GM21381 (cell line): ENCODE measurements around the gene PECR.
A peak's percentile ranks its signal among the peaks of the same experiment; 100 is the strongest.

Source experiments
- ATAC-seq: cut with Tn5 transposase; IDR thresholded peaks from one replicate; pipeline ENCODE4 v1.9.1; 2021; ENCODE audit warnings: mild to moderate bottlenecking, moderate library complexity; ENCODE audit not compliant: unreplicated experiment

Gene PECR

GRCh38 chr2:216072473-216072872 lies 9.1 kb downstream of the PECR start:
- no peak for ATAC-seq

- ATAC-seq, result no peak
Measured at GRCh38 chr2:216071111-216071851, 10.3 kb downstream of the PECR start.

- no peak for ATAC-seq
Measured at GRCh38 chr2:216070195-216070594, 11.4 kb downstream of the PECR start.

GRCh38 chr2:216069028-216069427 lies 12.6 kb downstream of the PECR start:
- ATAC-seq, result no peak

- ATAC-seq, result no peak
Measured at GRCh38 chr2:216066230-216066629, 15.4 kb downstream of the PECR start.

GRCh38 chr2:216064665-216065064 lies 16.9 kb downstream of the PECR start:
- ATAC-seq, result no peak

GRCh38 chr2:216064014-216064630 lies 17.5 kb downstream of the PECR start:
- no peak for ATAC-seq

GRCh38 chr2:216059233-216059834 lies 22.3 kb downstream of the PECR start:
- no peak for ATAC-seq

- peak; percentile 82 for ATAC-seq
Measured at GRCh38 chr2:216057688-216058193, 23.9 kb downstream of the PECR start.

GRCh38 chr2:216056739-216057138 lies 24.9 kb downstream of the PECR start:
- peak; percentile 42 for ATAC-seq

- no peak for ATAC-seq
Measured at GRCh38 chr2:216055680-216056079, 25.9 kb downstream of the PECR start.

- ATAC-seq, result no peak
Measured at GRCh38 chr2:216052420-216052819, 29.2 kb downstream of the PECR start.

- ATAC-seq, result no peak
Measured at GRCh38 chr2:216051350-216051749, 30.3 kb downstream of the PECR start.

- no peak for ATAC-seq
Measured at GRCh38 chr2:216049452-216049851, 32.2 kb downstream of the PECR start.

- no peak for ATAC-seq
Measured at GRCh38 chr2:216047397-216047796, 34.2 kb downstream of the PECR start.

- ATAC-seq, result peak; percentile 88
Measured at GRCh38 chr2:216044883-216045486, 36.6 kb downstream of the PECR start.

- ATAC-seq, result no peak
Measured at GRCh38 chr2:216043949-216044348, 37.7 kb downstream of the PECR start.

GRCh38 chr2:216041438-216041837 lies 40.2 kb downstream of the PECR start:
- no peak for ATAC-seq

GRCh38 chr2:216039918-216040317 lies 41.7 kb downstream of the PECR start:
- no peak for ATAC-seq

- peak; percentile 42 for ATAC-seq
Measured at GRCh38 chr2:216034065-216034464, 47.5 kb downstream of the PECR start.

GRCh38 chr2:216033403-216033802 lies 48.2 kb downstream of the PECR start:
- ATAC-seq, result no peak
